Karpas-422 (cell line): ENCODE results near the gene PCBD1. TPM values are rescaled to one million over a fixed set of nuclear protein-coding genes. Genes with fewer than 3 reads are reported as not detected.
A peak's percentile ranks its signal among the peaks of the same experiment; 100 is the strongest.

Experiments
- DNase-seq: peaks from one replicate; pipeline ENCODE4 v3.0.0-alpha.2; 2015
- H2AFZ ChIP-seq: fragments of 200-600 bp; sonication (generic); 2 replicates; pipeline ENCODE4 v1.6.1; 2014; ENCODE audit warnings: antibody characterized with exemption, low read length, mixed read lengths
- H3K27ac ChIP-seq: fragments of 200-600 bp; sonication (generic); 2 replicates; pipeline ENCODE4 v1.5.1; 2014; ENCODE audit warnings: mild to moderate bottlenecking, low read length, moderate library complexity
- H3K27me3 ChIP-seq: fragments of 200-600 bp; sonication (generic); 2 replicates; pipeline ENCODE4 v1.6.1; 2014; ENCODE audit warnings: low read length, mixed read lengths
- H3K36me3 ChIP-seq: fragments of 200-600 bp; sonication (generic); 2 replicates; pipeline ENCODE4 v1.6.1; 2014; ENCODE audit warnings: low read length, mixed read lengths; ENCODE audit not compliant: insufficient read depth
- H3K4me1 ChIP-seq: fragments of 200-600 bp; sonication (generic); 2 replicates; pipeline ENCODE4 v1.6.1; 2014; ENCODE audit warnings: mild to moderate bottlenecking, low read length, mixed read lengths
- H3K4me2 ChIP-seq: fragments of 200-600 bp; sonication (generic); 2 replicates; pipeline ENCODE4 v1.6.1; 2014; ENCODE audit warnings: low read length, low read depth, mild to moderate bottlenecking; ENCODE audit not compliant: poor library complexity, severe bottlenecking
- H3K4me3 ChIP-seq: fragments of 200-600 bp; sonication (generic); 2 replicates; pipeline ENCODE4 v1.5.1; 2014; ENCODE audit warnings: mild to moderate bottlenecking, antibody characterized with exemption, low read length, mixed read lengths
- H3K79me2 ChIP-seq: fragments of 200-600 bp; sonication (generic); 2 replicates; pipeline ENCODE4 v1.6.1; 2014; ENCODE audit warnings: mild to moderate bottlenecking, low read length, mixed read lengths
- H3K9ac ChIP-seq: fragments of 200-600 bp; sonication (generic); 2 replicates; pipeline ENCODE4 v1.6.0; 2014; ENCODE audit warnings: low read length
- H3K9me2 ChIP-seq: fragments of 200-600 bp; sonication (generic), shearing (Covaris generic); replicated peaks from 2 replicates; pipeline ENCODE4 v1.6.0; 2014; ENCODE audit warnings: mild to moderate bottlenecking, low read length, moderate library complexity; ENCODE audit not compliant: insufficient read depth
- H3K9me3 ChIP-seq: fragments of 300-700, 200-600 bp; sonication (generic); 2 replicates; pipeline ENCODE4 v1.6.1; 2014; ENCODE audit warnings: low read length, mixed read lengths
- H4K20me1 ChIP-seq: fragments of 200-600 bp; sonication (generic); 2 replicates; pipeline ENCODE4 v1.6.1; 2014; ENCODE audit warnings: mild to moderate bottlenecking, antibody characterized with exemption, low read length, low read depth; ENCODE audit not compliant: insufficient read depth
- total RNA-seq: library from RNA; depleted of rRNA; stranded (reverse); fragments of >200 nt; shearing (Covaris generic); gene quantifications from 2 replicates; pipeline ENCODE4 v1.2.3, GENCODE V29; 2014; ENCODE audit warnings: low replicate concordance

The PCBD1 gene
- total RNA-seq, 1 experiment from 2014 or later = 76.4 TPM

- Histone ChIP-seq H3K9ac (no peak overlapping the region), H3K4me1 (no peaks in the 10 kb centered on the region), H3K4me2 (no peak overlapping the region)
These were observed 20.3 kb upstream of the PCBD1 start for GRCh38 chr10:70908406-70909296.

GRCh38 chr10:70907637-70908405 is 19.5 kb upstream of the PCBD1 start:
- H4K20me1 ChIP-seq = peaks cover 3% of the 10 kb centered on the region; the same call in 1 of the 2 replicates
- DNase-seq = no peak
- no peaks in the 10 kb centered on the region for H3K36me3 ChIP-seq
- no peaks in the 10 kb centered on the region for H3K9me3 ChIP-seq
- no peak overlapping the region for H2AFZ ChIP-seq
- no peaks in the 10 kb centered on the region for H3K27me3 ChIP-seq
- no peak overlapping the region for H3K9ac ChIP-seq
- no peak overlapping the region for H3K4me3 ChIP-seq
- H3K4me2 ChIP-seq = no peak overlapping the region
- no peaks in the 10 kb centered on the region for H3K4me1 ChIP-seq
- no peak overlapping the region for H3K27ac ChIP-seq
- H3K9me2 ChIP-seq = no peaks in the 10 kb centered on the region
- H3K79me2 ChIP-seq = no peaks in the 10 kb centered on the region

More at GRCh38 chr10:70908406-70909296, 20.3 kb upstream of the PCBD1 start:
- Histone ChIP-seq H3K9me2 (no peaks in the 10 kb centered on the region), H3K27ac (no peak overlapping the region), H3K9me3 (no peaks in the 10 kb centered on the region), H2AFZ (no peak overlapping the region), H4K20me1 (no peaks in the 10 kb centered on the region), H3K79me2 (no peaks in the 10 kb centered on the region), H3K27me3 (no peaks in the 10 kb centered on the region), H3K4me3 (no peak overlapping the region), H3K36me3 (no peaks in the 10 kb centered on the region)
- no peak for DNase-seq

- no peak overlapping the region for H3K9ac ChIP-seq
These were observed 18.7 kb upstream of the PCBD1 start for GRCh38 chr10:70906953-70907636.

GRCh38 chr10:70906031-70906783 is 17.8 kb upstream of the PCBD1 start:
- H3K4me2 ChIP-seq = no peak overlapping the region
- DNase-seq = no peak
- no peaks in the 10 kb centered on the region for H3K4me1 ChIP-seq
- H3K4me3 ChIP-seq = no peak overlapping the region
- no peaks in the 10 kb centered on the region for H3K9me3 ChIP-seq
- no peak overlapping the region for H3K27ac ChIP-seq
- no peaks in the 10 kb centered on the region for H3K36me3 ChIP-seq
- no peaks in the 10 kb centered on the region for H3K79me2 ChIP-seq
- no peak overlapping the region for H2AFZ ChIP-seq
- no peak overlapping the region for H3K9ac ChIP-seq
- H3K9me2 ChIP-seq = no peaks in the 10 kb centered on the region
- H4K20me1 ChIP-seq = peaks cover 4% of the 10 kb centered on the region; the same call in 1 of the 2 replicates
- no peaks in the 10 kb centered on the region for H3K27me3 ChIP-seq

More at GRCh38 chr10:70906953-70907636, 18.7 kb upstream of the PCBD1 start:
- H3K27me3 ChIP-seq = no peaks in the 10 kb centered on the region
- no peak for DNase-seq
- no peak overlapping the region for H2AFZ ChIP-seq
- no peak overlapping the region for H3K27ac ChIP-seq
- no peaks in the 10 kb centered on the region for H3K79me2 ChIP-seq
- H3K4me2 ChIP-seq = no peak overlapping the region
- H3K4me3 ChIP-seq = no peak overlapping the region
- no peaks in the 10 kb centered on the region for H3K9me2 ChIP-seq
- H4K20me1 ChIP-seq = peaks cover 4% of the 10 kb centered on the region; the same call in 1 of the 2 replicates
- no peaks in the 10 kb centered on the region for H3K4me1 ChIP-seq
- no peaks in the 10 kb centered on the region for H3K9me3 ChIP-seq
- H3K36me3 ChIP-seq = no peaks in the 10 kb centered on the region

GRCh38 chr10:70905071-70906021 is 17.0 kb upstream of the PCBD1 start:
- DNase-seq = no peak
- H3K4me3 ChIP-seq = no peak overlapping the region

GRCh38 chr10:70903262-70903921 is 15.0 kb upstream of the PCBD1 start:
- peak; percentile 67 for DNase-seq
- no peak overlapping the region for H2AFZ ChIP-seq
- no peak overlapping the region for H3K4me3 ChIP-seq
- peaks cover 4% of the 10 kb centered on the region; the same call in 1 of the 2 replicates for H4K20me1 ChIP-seq
- no peaks in the 10 kb centered on the region for H3K27me3 ChIP-seq
- H3K9me3 ChIP-seq = no peaks in the 10 kb centered on the region
- no peak overlapping the region for H3K9ac ChIP-seq
- H3K4me2 ChIP-seq = no peak overlapping the region
- H3K27ac ChIP-seq = no peak overlapping the region
- no peaks in the 10 kb centered on the region for H3K79me2 ChIP-seq
- H3K36me3 ChIP-seq = no peaks in the 10 kb centered on the region
- H3K9me2 ChIP-seq = no peaks in the 10 kb centered on the region
- no peaks in the 10 kb centered on the region for H3K4me1 ChIP-seq

More at GRCh38 chr10:70905071-70906021, 17.0 kb upstream of the PCBD1 start:
- Histone ChIP-seq H3K27me3 (no peaks in the 10 kb centered on the region), H4K20me1 (peaks cover 4% of the 10 kb centered on the region; the same call in 1 of the 2 replicates), H3K9me3 (no peaks in the 10 kb centered on the region), H3K4me1 (no peaks in the 10 kb centered on the region), H3K9ac (no peak overlapping the region), H3K27ac (no peak overlapping the region), H3K9me2 (no peaks in the 10 kb centered on the region), H3K36me3 (no peaks in the 10 kb centered on the region), H3K4me2 (no peak overlapping the region), H3K79me2 (no peaks in the 10 kb centered on the region), H2AFZ (no peak overlapping the region)
